NCI-H524 (cell line): Measurements from ENCODE around the gene ASTN2.

Experiments used
- DNase-seq, 2 experiments: peaks; one replicate each; lab custom pipeline; 2025; lab: John Stamatoyannopoulos, UW

ASTN2 gene

DNA sequence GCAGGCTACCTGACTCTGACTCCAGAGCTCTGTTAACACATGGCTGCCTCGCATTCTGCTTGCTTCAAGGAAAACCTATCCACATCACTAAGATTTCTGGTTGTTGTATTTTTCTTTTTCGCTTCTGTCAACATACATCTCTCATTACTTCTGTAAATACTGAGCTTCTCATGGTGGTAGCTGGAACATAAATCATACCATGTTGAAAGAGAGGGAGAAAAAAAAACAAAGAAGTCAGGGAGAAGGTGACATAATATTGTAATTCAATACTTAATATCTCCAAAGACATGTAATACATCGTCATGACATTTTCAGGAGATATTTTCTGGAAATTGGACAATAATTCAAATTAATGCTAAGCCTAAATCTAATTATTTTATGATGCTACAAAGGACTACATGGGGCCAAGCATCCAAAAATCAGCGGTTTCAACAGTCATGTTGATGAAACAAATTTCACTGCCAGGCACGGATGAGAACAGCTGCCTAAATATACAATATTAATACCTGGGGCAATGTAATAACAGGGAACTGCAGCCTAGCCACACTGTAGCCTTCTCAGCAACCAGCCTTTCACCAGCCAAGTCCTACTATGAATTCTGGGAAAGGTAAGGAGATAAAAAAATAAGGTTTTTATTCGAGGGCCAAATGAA lies 395.8 kb downstream of the ASTN2 start:
- DNase-seq, result no peak

DNA sequence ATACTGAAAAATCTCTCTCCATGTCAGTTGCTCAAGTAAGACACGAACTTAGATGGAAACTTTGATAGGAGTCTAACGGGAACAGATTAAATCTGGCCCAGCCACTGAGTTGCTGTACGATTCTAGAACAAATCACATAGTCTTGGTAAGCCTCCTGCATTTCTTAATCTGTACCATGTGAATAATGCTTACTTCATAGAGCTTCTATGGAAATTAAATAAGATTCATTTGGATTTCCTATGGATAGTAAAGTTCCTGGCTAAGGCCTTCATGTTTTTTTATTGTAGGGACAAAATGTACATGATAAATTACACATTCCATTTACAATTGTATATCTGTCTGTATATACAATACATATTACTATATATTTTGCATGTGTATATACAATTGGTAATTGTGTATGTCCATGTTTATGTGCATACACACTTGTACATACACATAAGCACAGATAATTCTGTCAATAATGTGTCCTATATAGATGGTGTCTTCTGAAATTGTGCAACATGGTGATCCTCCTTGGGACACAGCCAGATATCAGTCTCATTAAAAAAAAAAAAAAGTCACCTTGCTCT lies 397.4 kb downstream of the ASTN2 start:
- DNase-seq, result no peak

- DNase-seq, result no peak
Observed at GRCh38 chr9:117014061-117014460, 400.8 kb downstream of the ASTN2 start.

DNA sequence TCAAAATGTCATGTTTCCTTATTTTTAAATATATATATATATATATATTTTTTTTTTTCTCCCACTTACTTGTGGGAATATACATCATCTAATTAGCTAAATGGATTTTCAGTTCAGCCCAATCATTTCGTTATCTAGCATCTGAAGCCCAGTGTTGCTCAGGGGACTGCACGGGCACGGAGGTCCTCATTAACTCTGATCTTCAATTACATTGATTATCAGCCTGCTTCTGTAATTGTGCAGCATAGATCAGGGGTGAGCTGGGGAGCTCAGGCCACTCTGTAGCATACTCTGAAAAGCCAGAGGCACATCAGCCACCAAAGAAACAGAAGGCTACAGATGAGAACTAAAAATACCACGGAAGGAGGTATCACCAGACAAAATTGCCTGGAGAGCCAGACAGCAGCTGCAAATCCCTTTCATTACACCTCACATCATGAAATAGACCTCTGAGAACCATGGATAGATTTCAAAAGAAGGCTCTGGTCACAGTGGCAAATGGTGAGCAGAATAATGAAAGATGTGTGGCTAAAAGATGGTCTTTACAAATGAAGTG lies 401.3 kb downstream of the ASTN2 start:
- no peak for DNase-seq

GRCh38 chr9:117010061-117010460 lies 404.8 kb downstream of the ASTN2 start:
- DNase-seq, result no peak

- DNase-seq, result no peak
Observed at GRCh38 chr9:117008876-117009275, 406.0 kb downstream of the ASTN2 start.

- no peak for DNase-seq
Observed at GRCh38 chr9:117008461-117008860, 406.4 kb downstream of the ASTN2 start.

DNA sequence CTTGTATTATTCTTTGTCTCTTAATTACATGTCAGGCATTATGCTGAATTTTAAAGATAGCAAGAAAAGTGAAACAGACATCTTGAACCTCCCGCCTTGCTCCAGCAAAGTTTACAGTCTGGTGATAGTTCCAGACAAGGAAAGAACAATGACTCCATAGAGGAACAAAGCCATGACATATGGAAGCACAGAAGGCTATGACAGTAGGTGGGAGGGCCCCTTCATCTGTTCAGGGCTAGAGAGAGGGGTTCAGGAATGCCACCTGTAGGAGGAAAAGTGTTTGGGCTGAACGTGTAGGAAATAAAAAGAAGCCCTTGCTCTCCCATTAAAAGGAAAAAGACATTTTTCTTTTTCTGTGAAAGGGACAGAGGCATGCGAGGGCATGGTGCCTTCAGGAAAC lies 412.2 kb downstream of the ASTN2 start:
- DNase-seq, result peak; percentile 10 to 64

DNA sequence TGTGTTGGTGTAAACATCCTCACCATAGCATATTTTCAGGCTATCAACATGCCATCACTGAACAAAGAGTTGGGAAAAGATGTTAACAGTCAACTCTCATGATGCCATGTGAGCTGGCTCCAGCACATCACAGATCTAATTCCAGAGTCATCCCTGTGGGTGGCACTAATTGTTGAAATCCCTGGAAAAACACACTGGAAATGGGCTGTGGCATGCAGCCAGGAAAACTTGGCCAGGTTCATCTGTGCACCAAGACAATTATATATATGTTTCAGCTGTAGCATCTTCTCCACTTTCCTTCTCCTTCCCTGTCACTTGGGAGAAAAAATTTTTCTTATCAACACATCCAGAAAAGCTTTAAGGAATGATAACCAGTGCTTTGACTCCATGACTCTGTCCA lies 414.0 kb downstream of the ASTN2 start:
- DNase-seq, result no peak

- DNase-seq, result no peak
Observed at GRCh38 chr9:117000196-117000723, 414.6 kb downstream of the ASTN2 start.

GRCh38 chr9:116998305-116998704 lies 416.6 kb downstream of the ASTN2 start:
- no peak for DNase-seq

DNA sequence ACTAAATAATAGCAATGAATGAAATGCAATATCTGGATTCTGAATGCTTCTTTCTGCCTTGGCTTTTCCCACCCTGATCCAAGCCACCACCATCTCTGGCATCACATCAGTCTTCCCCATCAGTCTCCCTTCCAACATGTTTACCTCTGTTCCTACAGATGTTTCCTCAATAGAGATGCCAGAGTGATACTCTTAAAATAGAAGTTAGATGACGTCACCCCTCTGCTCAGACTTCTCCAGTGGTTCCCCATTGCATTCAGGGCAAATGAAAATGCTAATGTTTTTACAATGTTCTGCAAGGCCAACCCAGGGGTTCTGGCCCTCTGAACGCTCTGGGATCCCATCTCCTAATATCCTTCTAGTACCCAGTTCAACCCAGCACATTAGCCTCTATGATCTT lies 422.0 kb downstream of the ASTN2 start:
- no peak for DNase-seq

GRCh38 chr9:116991051-116991450 lies 423.8 kb downstream of the ASTN2 start:
- DNase-seq, result no peak

GRCh38 chr9:116990592-116990991 lies 424.3 kb downstream of the ASTN2 start:
- no peak for DNase-seq

GRCh38 chr9:116987721-116988485 lies 427.0 kb downstream of the ASTN2 start:
- DNase-seq, result no peak

GRCh38 chr9:116986015-116986414 lies 428.8 kb downstream of the ASTN2 start:
- DNase-seq, result no peak

- DNase-seq, result no peak
Observed at GRCh38 chr9:116985596-116985995, 429.3 kb downstream of the ASTN2 start.

- DNase-seq, result no peak
Observed at GRCh38 chr9:116984111-116984510, 430.7 kb downstream of the ASTN2 start.

- DNase-seq, result no peak
Observed at GRCh38 chr9:116980582-116981120, 434.2 kb downstream of the ASTN2 start.

DNA sequence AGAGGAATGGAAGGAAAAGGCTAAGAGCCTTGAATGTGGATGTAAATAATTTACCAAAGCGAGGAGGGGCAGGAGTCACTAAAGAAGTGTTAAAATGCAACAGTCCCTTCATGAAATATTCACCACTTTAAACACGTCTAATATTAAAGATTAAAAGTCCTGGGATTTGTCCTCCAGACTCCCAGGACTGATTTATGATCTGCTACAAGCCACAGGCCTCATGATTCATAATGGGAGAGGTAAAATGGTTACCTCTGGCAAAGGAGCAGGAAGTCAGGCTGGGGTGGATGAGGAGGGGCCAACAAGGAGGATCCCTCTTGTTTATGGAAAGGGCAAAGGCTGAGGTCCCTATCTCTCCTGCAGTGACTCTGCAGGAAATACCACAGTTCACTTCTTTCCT lies 435.4 kb downstream of the ASTN2 start:
- no peak for DNase-seq

- DNase-seq, result no peak
Observed at GRCh38 chr9:116978155-116978554, 436.7 kb downstream of the ASTN2 start.

DNA sequence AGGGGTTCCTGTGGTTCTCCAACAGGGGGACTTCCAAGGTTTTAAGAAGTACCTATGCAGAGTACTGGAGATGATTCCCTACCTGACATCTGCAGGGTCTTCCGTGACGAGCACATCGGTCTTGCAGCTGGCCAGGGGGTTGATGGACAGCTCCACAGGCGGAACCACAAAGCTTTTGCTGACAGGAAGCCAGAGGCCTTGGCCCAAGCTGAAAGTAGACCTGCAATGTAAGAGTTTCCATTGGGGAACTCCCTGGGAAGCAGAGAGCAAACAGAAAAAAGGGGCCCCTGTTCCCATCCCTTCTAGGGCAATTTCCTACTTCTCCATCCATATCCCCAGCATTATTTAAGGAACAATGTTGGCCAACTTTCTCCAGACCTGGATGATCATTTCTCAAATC lies 439.7 kb downstream of the ASTN2 start:
- no peak for DNase-seq

GRCh38 chr9:116966199-116966598 lies 448.7 kb downstream of the ASTN2 start:
- no peak for DNase-seq
